Ovary (tissue), 3 donors: ENCODE measurements around the gene SUSD5.

Experiments
- CTCF ChIP-seq, 3 donors: fragments of 450-650 bp in 2 of 3; fragments of 200-600 bp in 1 of 3; IDR thresholded peaks; one replicate each; pipeline versions ENCODE4 v1.5.1 to v1.8.0; 2016 to 2022; ENCODE audit warnings: antibody characterized with exemption in 3 of 3, mild to moderate bottlenecking in 1 of 3
- EP300 ChIP-seq: sonication (generic); formaldehyde crosslinking; IDR thresholded peaks from one replicate; pipeline ENCODE4 v1.6.1; 2017; ENCODE audit warnings: antibody characterized with exemption
- donor health status: DM: no; HTN: no; CAD: no.

GRCh38 chr3:33125840-33126239 is 92.8 kb downstream of the SUSD5 start:
- TF ChIP-seq CTCF (IDR thresholded peaks at IDR 0.05) (no peak), EP300 (no peak)
